Ascending aorta (tissue), 2 donors: ENCODE data around the gene PARVA. TPM values are rescaled to one million over a fixed set of nuclear protein-coding genes. Genes with fewer than 3 reads are reported as not detected.

Source experiments
- DNase-seq, 2 donors: peaks; one replicate each; pipeline ENCODE4 v3.0.0-alpha.2; 2019; ENCODE audit warnings: low spot score in 2 of 2
- H3K27ac ChIP-seq, 2 donors: fragments of 200-600 bp; sonication (generic); one replicate each; pipeline ENCODE4 v1.5.1; 2016 to 2017; ENCODE audit warnings: mild to moderate bottlenecking in 1 of 2
- H3K27me3 ChIP-seq: fragments of 200-600 bp; sonication (generic); one replicate; pipeline ENCODE4 v1.5.1; 2017
- H3K36me3 ChIP-seq, 2 donors: fragments of 200-600 bp; sonication (generic); one replicate each; pipeline ENCODE4 v1.5.1; 2016
- H3K4me1 ChIP-seq, 2 donors: fragments of 200-600 bp; sonication (generic); one replicate each; pipeline ENCODE4 v1.5.1; 2016 to 2017; ENCODE audit warnings: mild to moderate bottlenecking in 1 of 2
- H3K4me3 ChIP-seq, 2 donors: fragments of 200-600 bp; sonication (generic); one replicate each; pipeline ENCODE4 v1.5.1; 2016 to 2017; ENCODE audit warnings: mild to moderate bottlenecking in 1 of 2
- H3K9me3 ChIP-seq, 2 donors: fragments of 200-600 bp; sonication (generic); one replicate each; pipeline ENCODE4 v1.5.1; 2016
- intact Hi-C: fragments of 100-400 bp; cut with DNase I; formaldehyde crosslinking; loops from one replicate; pipeline ENCODE4 v1.15.1; 2023
- total RNA-seq: library from RNA; depleted of rRNA; stranded (reverse); fragments of >200 nt; gene quantifications from one replicate; pipeline ENCODE4 v1.1.0, GENCODE V29; 2016
- TF ChIP-seq, protein P1 (sequence below), 3 experiments: fragments of 200-600 bp in 2 of 3; fragments of 450-650 bp in 1 of 3; sonication (generic) in 2 of 3; IDR thresholded peaks; one replicate each; pipeline ENCODE4 v1.5.1; 2016 to 2019; ENCODE audit warnings: antibody characterized with exemption in 3 of 3, mild to moderate bottlenecking in 1 of 3, moderate library complexity in 1 of 3

The PARVA gene
- total RNA-seq, 1 donor from 2014 or later = 51.6 TPM

DNA sequence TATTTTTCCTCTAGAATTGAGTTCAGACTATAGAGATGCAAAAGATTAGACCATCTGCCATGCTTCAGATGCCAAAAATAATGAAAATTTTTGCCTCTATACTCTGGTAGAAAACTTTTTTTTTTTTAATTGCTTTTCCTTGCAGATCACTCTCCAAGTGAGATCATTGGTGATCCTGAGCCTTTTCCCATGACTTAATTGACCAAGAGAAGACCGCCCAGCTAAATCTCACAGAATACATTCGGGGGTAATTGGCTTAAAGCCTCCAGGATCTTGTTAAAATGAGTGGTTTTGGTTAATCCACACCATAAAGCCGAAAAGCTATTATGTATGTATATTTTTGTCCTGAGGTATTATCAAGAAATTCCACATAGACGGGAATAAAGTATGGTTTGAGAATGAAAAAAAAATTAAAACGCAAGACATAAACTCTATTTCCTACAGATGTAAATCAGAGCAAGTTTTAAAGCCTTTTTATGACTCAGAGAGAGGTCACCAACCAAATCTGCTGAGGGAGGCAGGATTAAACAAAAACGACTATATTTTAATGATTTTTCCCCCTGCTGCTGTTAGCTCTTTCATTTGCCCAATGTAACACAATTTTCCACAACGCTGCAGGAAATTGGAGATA lies 64.0 kb downstream of the PARVA start:
- no peak overlapping the region for H3K27ac ChIP-seq
- peaks cover 0 to 5% of the 10 kb centered on the region in 2 donors for H3K4me1 ChIP-seq
- H3K36me3 ChIP-seq = no peaks in the 10 kb centered on the region
- DNase-seq = no peak
- no peaks in the 10 kb centered on the region for H3K9me3 ChIP-seq
- TF ChIP-seq, protein P1, sequence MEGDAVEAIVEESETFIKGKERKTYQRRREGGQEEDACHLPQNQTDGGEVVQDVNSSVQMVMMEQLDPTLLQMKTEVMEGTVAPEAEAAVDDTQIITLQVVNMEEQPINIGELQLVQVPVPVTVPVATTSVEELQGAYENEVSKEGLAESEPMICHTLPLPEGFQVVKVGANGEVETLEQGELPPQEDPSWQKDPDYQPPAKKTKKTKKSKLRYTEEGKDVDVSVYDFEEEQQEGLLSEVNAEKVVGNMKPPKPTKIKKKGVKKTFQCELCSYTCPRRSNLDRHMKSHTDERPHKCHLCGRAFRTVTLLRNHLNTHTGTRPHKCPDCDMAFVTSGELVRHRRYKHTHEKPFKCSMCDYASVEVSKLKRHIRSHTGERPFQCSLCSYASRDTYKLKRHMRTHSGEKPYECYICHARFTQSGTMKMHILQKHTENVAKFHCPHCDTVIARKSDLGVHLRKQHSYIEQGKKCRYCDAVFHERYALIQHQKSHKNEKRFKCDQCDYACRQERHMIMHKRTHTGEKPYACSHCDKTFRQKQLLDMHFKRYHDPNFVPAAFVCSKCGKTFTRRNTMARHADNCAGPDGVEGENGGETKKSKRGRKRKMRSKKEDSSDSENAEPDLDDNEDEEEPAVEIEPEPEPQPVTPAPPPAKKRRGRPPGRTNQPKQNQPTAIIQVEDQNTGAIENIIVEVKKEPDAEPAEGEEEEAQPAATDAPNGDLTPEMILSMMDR (IDR thresholded peaks at IDR 0.05) = no peak
- intact Hi-C loops = no loop called here
- H3K27me3 ChIP-seq = no peaks in the 10 kb centered on the region
- no peak overlapping the region for H3K4me3 ChIP-seq

DNA sequence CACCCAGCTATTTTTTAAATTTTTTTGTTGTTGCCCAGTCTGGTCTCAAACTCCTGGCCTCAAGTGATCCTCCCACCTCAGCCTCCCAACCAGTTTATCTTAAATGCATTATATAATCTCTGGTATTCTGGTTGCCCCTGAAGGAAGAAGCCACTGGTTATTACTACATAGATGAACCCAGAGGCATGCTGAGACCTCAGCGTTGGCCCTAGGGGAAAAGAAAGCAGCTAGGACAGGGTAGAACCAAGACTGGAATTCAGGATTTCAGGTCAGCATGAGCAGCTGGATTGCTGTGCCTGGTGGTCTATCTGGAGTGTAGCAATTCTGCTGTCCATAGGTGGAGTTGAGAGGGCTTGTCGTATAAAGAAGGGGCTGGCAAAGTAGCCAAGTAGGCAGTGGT lies 67.2 kb downstream of the PARVA start:
- no peaks in the 10 kb centered on the region for H3K9me3 ChIP-seq
- DNase-seq = no peak
- no peaks in the 10 kb centered on the region for H3K36me3 ChIP-seq
- H3K4me3 ChIP-seq = no peak overlapping the region
- TF ChIP-seq, protein P1 (IDR thresholded peaks at IDR 0.05) = no peak
- intact Hi-C loops = no loop called here
- no peaks in the 10 kb centered on the region for H3K4me1 ChIP-seq
- H3K27ac ChIP-seq = no peak overlapping the region
- no peaks in the 10 kb centered on the region for H3K27me3 ChIP-seq

- Histone ChIP-seq H3K36me3 (no peaks in the 10 kb centered on the region), H3K9me3 (no peaks in the 10 kb centered on the region), H3K27ac (no peak overlapping the region), H3K4me3 (no peak overlapping the region), H3K27me3 (no peaks in the 10 kb centered on the region), H3K4me1 (no peaks in the 10 kb centered on the region)
- TF ChIP-seq, protein P1 (IDR thresholded peaks at IDR 0.05) = no peak
- intact Hi-C loops = no loop called here
- no peak for DNase-seq
These were observed 67.6 kb downstream of the PARVA start for GRCh38 chr11:12445001-12445400.

DNA sequence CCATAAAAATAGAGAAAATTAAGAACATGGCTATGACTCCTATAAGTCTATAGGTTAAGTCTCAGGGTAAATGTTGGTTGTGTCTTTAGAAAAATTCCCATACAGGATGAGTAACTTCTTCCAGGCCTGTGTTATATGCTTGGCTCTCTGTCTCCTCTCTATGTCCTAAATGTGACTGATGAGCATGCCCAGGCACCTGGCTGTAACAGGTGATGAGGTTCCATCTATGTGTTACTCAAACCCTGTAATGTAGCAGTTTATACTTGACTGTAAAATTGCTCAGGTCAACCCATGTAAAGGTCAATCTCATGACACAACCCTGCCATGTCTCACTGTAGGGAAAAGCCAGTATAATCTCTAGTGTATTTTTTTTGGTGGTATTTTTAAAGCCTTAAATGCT lies 69.5 kb downstream of the PARVA start:
- Histone ChIP-seq H3K4me1 (no peaks in the 10 kb centered on the region), H3K27ac (no peak overlapping the region), H3K4me3 (no peak overlapping the region), H3K9me3 (no peaks in the 10 kb centered on the region), H3K36me3 (no peaks in the 10 kb centered on the region), H3K27me3 (no peaks in the 10 kb centered on the region)
- no peak for DNase-seq
- intact Hi-C loops = no loop called here
- TF ChIP-seq, protein P1 (IDR thresholded peaks at IDR 0.05) = no peak

DNA sequence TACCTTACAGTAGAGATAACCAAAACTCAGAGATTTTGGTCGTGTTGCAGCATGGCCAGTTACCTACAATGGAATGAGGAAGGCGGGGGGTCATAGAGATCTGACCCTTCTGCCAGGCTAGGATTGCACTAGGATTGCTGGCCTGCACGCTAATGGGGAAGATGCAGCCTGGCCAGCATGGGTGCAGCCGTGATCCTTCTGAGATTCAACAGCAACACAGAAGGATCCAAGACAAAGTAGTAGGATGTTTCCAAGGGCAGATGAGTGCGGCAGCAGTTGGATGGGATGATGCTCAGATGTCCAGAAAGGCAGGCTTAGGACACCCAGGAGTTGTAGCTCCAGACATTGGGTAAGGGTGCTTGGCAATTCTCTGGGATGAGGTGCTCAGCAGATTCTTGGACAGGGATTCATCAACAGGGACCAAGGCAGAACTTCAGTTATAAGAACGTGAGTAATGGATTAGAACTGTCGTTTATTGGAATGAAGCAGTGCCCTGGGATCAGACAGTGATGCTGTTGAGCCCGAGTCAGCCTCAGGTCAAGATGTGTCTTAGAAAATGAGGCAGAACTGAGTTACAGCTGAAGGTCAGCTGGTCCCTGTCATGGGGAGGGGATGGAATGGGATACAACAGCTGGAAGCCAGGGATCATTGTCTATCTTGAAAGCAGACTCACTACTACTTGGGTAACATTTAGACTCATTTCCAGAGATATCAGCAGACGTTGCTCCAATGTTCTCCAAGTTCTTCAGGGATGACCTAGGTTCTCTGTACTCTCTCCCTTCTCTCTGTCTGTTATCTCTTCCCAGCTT lies 71.0 kb downstream of the PARVA start:
- Histone ChIP-seq H3K4me1 (no peaks in the 10 kb centered on the region), H3K4me3 (no peak overlapping the region), H3K27me3 (no peaks in the 10 kb centered on the region), H3K36me3 (no peaks in the 10 kb centered on the region), H3K27ac (no peak overlapping the region), H3K9me3 (no peaks in the 10 kb centered on the region)
- TF ChIP-seq, protein P1 (IDR thresholded peaks at IDR 0.05) = no peak
- no peak for DNase-seq
- intact Hi-C loops = no loop called here
